Loucy (cell line): ENCODE data around the gene RXRG.

Experiments used
- H2AFZ ChIP-seq: fragments of 200-600 bp; sonication (generic); 2 replicates; pipeline ENCODE4 v1.6.0; 2016; ENCODE audit warnings: antibody characterized with exemption, mild to moderate bottlenecking, low read length, moderate library complexity
- H3F3A ChIP-seq: fragments of 200-600 bp; 2 replicates; pipeline ENCODE4 v1.6.0; 2016; ENCODE audit warnings: antibody characterized with exemption, low read depth, mild to moderate bottlenecking
- H3K27me3 ChIP-seq: fragments of 200-600 bp; sonication (generic); 2 replicates; pipeline ENCODE4 v1.6.1; 2014; ENCODE audit warnings: low read length, mild to moderate bottlenecking; ENCODE audit not compliant: insufficient read depth, poor library complexity, severe bottlenecking
- H3K36me3 ChIP-seq: fragments of 200-600 bp; sonication (generic); 2 replicates; pipeline ENCODE4 v1.6.1; 2016; ENCODE audit warnings: low read length; ENCODE audit not compliant: insufficient read depth
- H3K4me1 ChIP-seq: fragments of 200-600 bp; sonication (generic); 2 replicates; pipeline ENCODE4 v1.5.1; 2014; ENCODE audit warnings: low read length, mild to moderate bottlenecking; ENCODE audit not compliant: insufficient read depth, poor library complexity, severe bottlenecking
- H3K4me2 ChIP-seq: fragments of 200-600 bp; sonication (generic); 2 replicates; pipeline ENCODE4 v1.6.0; 2014; ENCODE audit warnings: antibody characterized with exemption, low read length, low read depth, mild to moderate bottlenecking; ENCODE audit not compliant: poor library complexity, severe bottlenecking
- H3K4me3 ChIP-seq: fragments of 200-600 bp; sonication (generic); 2 replicates; pipeline ENCODE4 v1.5.1; 2014; ENCODE audit warnings: low read length, mild to moderate bottlenecking, mixed read lengths; ENCODE audit not compliant: poor library complexity, severe bottlenecking
- H3K79me2 ChIP-seq: fragments of 200-600 bp; sonication (generic); 2 replicates; pipeline ENCODE4 v1.6.1; 2014; ENCODE audit warnings: low read length; ENCODE audit not compliant: insufficient read depth
- H3K9ac ChIP-seq: fragments of 200-600 bp; sonication (generic); 2 replicates; pipeline ENCODE4 v1.6.0; 2014; ENCODE audit warnings: mild to moderate bottlenecking, low read depth, low read length, moderate library complexity; ENCODE audit not compliant: poor library complexity, severe bottlenecking
- H3K9me2 ChIP-seq: fragments of 200-600 bp; sonication (generic); replicated peaks from 2 replicates; pipeline ENCODE4 v1.6.1; 2016; ENCODE audit warnings: low read depth, low read length, mixed read lengths
- H3K9me3 ChIP-seq: fragments of 200-600 bp; sonication (generic); 2 replicates; pipeline ENCODE4 v1.6.1; 2014; ENCODE audit warnings: mild to moderate bottlenecking, antibody characterized with exemption, low read length, low read depth; ENCODE audit not compliant: insufficient read depth
- H4K20me1 ChIP-seq: fragments of 200-600 bp; sonication (generic); 2 replicates; pipeline ENCODE4 v1.6.0; 2014; ENCODE audit warnings: antibody characterized with exemption, low read length, mild to moderate bottlenecking; ENCODE audit not compliant: insufficient read depth, poor library complexity, severe bottlenecking
- EZH2phosphoT487 ChIP-seq: fragments of 200-600 bp; IDR thresholded peaks from 2 replicates; pipeline ENCODE4 v1.6.1; 2018; ENCODE audit warnings: antibody characterized with exemption, mild to moderate bottlenecking, moderate library complexity, borderline replicate concordance
- TF ChIP-seq, protein P1 (sequence below): fragments of 200-600 bp; sonication (generic); conservative IDR thresholded peaks from 2 replicates; pipeline ENCODE4 v1.5.1; 2014; ENCODE audit warnings: mild to moderate bottlenecking, antibody characterized with exemption, low read length

The RXRG gene

DNA sequence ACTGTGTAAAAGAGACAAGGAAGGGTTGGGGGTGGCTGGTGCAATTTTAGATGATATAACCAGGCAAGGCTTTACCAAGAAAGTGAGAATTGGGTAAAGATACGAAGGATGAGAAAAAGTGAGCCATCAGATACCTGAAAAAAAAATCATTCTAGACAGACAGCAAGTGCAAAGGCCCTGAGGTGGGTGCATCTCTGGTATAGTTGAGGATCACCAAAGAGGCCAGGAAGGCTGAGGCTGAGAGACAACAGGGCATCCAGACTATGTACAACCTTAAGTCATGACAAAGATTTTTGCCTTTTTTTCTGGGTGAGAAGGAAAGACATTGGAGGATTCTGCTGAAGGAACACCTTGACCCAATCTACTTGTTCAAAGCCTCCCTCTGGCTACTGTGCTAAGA, 29.9 kb downstream of the RXRG start:
- Histone ChIP-seq H3K79me2 (no peaks in the 10 kb centered on the region), H4K20me1 (no peaks in the 10 kb centered on the region), H3K9me2 (no peaks in the 10 kb centered on the region), H3K4me3 (no peak overlapping the region), H3K9me3 (no peaks in the 10 kb centered on the region), H3K4me2 (no peak overlapping the region), H3K27me3 (no peaks in the 10 kb centered on the region), H2AFZ (no peak overlapping the region), H3K36me3 (no peaks in the 10 kb centered on the region), H3K9ac (no peak overlapping the region), H3K4me1 (no peaks in the 10 kb centered on the region), H3F3A (no peaks in the 10 kb centered on the region)
- TF ChIP-seq EZH2phosphoT487 = no peak
- TF ChIP-seq, protein P1, sequence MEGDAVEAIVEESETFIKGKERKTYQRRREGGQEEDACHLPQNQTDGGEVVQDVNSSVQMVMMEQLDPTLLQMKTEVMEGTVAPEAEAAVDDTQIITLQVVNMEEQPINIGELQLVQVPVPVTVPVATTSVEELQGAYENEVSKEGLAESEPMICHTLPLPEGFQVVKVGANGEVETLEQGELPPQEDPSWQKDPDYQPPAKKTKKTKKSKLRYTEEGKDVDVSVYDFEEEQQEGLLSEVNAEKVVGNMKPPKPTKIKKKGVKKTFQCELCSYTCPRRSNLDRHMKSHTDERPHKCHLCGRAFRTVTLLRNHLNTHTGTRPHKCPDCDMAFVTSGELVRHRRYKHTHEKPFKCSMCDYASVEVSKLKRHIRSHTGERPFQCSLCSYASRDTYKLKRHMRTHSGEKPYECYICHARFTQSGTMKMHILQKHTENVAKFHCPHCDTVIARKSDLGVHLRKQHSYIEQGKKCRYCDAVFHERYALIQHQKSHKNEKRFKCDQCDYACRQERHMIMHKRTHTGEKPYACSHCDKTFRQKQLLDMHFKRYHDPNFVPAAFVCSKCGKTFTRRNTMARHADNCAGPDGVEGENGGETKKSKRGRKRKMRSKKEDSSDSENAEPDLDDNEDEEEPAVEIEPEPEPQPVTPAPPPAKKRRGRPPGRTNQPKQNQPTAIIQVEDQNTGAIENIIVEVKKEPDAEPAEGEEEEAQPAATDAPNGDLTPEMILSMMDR = no peak

DNA sequence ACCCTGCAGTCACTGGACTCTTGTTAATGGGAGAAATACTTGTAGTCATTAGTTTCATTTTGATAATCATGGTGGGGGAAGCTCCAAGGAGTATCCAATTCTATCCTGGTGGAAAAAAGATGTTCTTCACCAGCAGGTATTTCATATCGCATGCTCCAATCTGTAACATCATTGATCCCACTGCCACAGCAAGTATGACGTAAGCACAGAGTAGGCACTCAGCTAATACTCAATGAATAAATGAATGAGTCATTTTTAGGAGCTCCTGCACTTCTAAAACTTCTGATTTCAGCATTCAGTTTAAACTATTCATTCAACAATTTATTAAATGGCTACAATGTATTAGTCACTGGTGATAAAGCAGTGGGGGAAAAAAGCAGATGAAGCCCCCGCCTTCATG, 30.3 kb downstream of the RXRG start:
- no peak for TF ChIP-seq EZH2phosphoT487
- TF ChIP-seq, protein P1 = no peak
- Histone ChIP-seq H3F3A (no peaks in the 10 kb centered on the region), H3K9me3 (no peaks in the 10 kb centered on the region), H2AFZ (no peak overlapping the region), H3K9me2 (no peaks in the 10 kb centered on the region), H3K36me3 (no peaks in the 10 kb centered on the region), H3K9ac (no peak overlapping the region), H4K20me1 (no peaks in the 10 kb centered on the region), H3K27me3 (no peaks in the 10 kb centered on the region), H3K4me3 (no peak overlapping the region), H3K79me2 (no peaks in the 10 kb centered on the region), H3K4me1 (no peaks in the 10 kb centered on the region), H3K4me2 (no peak overlapping the region)

DNA sequence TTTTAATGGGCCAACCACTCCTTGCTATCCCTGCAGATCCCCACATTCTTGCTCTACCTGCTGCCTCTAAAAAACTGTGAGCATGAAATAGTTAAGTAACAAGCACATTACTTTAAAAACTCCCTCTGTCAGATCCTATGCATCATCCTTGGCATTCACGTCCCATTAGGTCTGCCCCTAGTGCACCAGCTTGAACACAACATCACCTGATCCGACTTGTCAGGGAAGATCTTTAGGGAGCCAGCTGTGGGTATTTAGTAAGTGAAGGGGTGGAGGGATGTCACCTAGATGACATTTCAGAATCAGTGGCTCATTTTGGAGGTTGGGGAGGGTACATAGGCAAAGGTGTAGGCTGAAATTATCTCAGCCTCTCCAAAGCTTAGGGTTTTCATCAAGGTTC, 33.5 kb downstream of the RXRG start:
- Histone ChIP-seq H3K9ac (no peak overlapping the region), H4K20me1 (no peaks in the 10 kb centered on the region), H3F3A (no peaks in the 10 kb centered on the region), H3K9me3 (no peaks in the 10 kb centered on the region), H3K4me1 (no peaks in the 10 kb centered on the region), H3K27me3 (no peaks in the 10 kb centered on the region), H3K9me2 (no peaks in the 10 kb centered on the region), H3K79me2 (no peaks in the 10 kb centered on the region), H3K4me3 (no peak overlapping the region), H3K4me2 (no peak overlapping the region), H3K36me3 (no peaks in the 10 kb centered on the region), H2AFZ (no peak overlapping the region)
- no peak for TF ChIP-seq EZH2phosphoT487
- TF ChIP-seq, protein P1 = no peak
